Stimulated activated CD4-positive, alpha-beta T cell treated with anti-CD3 and anti-CD28 coated beads, Interleukin-2, amount 100 ng/mL, for 24 hours (primary cell): ENCODE results near the gene LYPD4.

Experiments
- DNase-seq, 2 donors: peaks; one replicate each; pipeline ENCODE4 v3.0.0-alpha.2; 2020

Gene LYPD4

DNA sequence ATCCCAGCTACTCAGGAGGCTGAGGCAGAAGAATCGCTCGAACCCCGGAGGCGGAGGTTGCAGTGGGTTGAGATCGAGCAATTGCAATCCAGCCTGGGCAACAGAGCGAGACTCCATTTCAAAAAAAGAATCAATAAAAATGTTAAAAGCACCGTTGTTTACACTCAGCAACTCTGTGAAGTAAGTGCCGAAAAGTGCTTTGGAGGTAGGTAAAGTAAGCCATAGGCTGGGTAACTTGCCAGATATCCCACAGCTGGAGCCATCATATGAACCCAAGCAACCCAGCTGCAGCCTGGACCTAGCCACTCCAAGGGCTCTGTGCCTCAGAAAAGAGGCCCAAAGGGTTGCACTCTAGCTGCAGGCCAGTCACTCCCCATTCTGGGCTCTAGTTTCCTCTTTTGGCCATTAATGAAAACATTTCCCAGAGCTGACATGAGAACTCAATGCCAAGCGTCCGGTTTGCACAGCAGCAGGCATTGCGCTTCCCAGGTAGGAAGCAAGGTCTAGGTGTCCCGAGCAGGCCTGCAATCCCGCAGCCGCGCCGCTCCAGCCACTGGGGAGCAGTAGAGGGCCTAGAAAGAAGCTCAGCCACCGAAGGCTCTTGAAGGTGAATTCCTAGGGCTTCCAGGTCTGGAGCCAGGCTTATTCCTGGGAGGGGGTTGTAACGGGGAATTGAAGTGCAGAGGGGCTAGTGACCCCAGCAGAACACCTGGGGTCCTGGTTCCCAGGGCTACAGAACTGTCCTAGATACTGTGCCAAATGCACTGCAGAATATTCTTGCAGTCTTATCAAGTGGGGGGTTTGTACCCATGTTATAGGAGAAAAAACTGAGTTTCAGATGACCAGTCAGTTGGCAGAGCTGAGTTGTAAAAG is 28.5 kb upstream of the LYPD4 start:
- peak; percentile 76 for DNase-seq

DNA sequence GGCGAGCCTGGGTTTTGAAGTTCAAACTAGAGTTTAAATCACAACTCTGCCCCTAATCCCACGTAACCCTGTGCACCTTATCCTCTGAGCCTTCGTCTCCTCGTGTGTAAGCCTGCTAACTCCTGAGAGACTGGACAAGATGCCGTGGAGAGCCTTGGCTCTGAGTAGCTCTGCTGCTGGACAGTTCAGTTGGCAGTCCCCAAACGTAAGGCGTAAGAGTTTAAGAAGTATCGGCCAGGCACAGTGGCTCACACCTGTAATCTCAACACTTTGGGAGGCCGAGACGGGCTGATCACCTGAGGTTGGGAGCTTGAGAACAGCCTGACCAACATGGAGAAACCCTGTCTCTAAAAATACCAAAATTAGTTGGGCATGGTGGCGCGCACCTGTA is 27.9 kb upstream of the LYPD4 start:
- no peak for DNase-seq

DNA sequence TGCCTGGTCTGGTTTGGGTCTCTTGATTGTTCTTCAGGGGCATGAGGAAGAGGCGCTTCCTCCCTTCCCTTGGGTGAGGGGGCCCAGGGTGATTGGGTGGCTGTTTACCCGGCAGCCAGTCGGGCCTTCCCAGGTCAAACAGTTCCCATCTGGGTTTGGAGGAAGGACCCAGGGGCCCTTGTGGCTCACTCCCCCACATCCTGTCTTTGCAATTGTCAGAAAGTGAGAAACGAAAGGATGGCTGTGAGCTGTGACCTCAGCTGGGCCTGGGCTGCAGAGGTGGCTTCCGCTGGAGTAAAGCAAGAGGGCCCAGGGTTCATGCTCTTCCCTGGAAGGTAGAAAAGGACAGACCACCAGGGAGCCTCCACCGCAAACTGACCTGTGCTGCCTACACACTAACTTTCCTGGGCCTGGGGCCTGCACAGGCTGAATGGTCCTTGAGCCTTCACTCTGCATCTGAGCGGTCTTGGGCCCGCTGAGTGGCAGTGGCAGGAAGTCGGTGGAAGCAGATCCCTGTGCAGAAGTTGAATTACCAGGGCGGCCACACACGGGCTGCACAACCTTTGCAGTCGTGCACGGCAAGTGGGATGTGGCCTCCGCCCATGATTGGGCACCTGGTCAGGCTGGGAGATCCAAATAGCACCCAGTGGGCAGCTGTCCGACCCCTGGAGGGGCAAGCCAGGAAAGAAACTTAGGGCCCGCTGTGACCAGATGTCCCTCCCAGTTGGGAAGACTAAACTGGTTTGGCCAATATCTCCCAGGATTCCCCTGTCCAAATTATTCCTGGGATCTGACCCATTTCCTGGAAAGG is 27.3 kb upstream of the LYPD4 start:
- DNase-seq = peak; percentile 66 to 70

DNA sequence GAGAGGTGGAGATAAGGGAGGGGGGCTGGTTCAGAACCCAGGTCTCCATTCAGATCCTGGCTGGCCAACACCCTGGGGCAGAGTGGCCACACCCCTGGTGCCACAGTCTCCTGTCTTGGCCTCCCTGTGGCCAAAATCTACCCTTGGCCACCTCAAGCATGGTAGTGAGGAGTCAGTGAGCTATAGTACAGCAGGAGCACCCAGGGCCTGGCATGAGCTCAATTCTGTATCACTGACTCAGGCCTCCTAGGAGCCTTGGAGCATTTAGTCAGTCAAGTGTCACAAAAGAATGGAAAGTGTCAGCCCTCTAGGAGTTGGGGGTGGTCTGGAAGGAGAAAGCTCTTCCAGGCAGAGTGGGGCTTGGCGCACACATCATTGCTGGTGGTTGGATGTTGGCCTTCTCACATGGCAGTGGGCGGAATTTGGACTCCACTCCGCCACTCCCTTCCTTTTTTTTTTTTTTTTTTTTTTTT is 26.0 kb upstream of the LYPD4 start:
- DNase-seq = no peak

DNA sequence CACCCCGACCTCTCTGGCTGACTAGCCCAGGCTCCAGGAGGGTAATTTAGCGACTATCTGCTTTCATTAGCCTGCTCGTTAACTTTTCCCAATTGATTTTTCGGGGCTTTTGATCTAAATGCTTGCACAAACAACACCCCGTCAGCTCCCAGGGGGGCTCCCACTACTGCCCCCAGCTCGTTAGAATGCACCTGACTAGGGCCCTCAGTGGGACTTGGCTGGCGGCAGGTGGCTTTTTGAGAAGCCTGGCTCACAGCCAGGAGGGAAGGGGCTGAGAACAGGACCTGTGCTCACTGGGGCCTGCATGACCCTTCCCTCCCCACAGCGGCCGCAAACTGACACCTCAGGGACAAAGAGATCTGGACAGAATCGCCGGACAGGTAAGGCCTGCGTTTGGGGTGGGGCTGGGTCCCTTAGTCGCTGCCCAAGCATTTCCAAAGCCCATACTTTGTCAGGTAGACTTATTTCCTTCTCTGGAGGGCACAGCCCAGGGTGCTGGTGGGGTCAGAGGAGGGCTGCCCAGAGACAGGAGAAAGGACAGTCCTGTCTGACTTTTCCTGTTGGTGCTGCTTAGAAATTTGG is 25.0 kb upstream of the LYPD4 start:
- no peak for DNase-seq

DNA sequence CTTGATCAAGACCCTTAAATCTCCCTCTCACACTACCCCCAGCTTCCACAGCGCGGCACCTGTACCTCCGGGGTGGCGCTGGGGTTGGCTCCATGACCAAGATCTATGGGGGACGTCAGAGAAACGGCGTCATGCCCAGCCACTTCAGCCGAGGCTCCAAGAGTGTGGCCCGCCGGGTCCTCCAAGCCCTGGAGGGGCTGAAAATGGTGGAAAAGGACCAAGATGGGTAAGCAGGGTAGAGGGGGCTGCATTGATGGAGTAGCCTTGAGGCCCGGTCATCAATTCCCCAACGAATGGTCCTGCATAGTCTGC is 24.5 kb upstream of the LYPD4 start:
- no peak for DNase-seq

GRCh38 chr19:41868120-41868988 is 23.9 kb upstream of the LYPD4 start:
- DNase-seq = no peak

DNA sequence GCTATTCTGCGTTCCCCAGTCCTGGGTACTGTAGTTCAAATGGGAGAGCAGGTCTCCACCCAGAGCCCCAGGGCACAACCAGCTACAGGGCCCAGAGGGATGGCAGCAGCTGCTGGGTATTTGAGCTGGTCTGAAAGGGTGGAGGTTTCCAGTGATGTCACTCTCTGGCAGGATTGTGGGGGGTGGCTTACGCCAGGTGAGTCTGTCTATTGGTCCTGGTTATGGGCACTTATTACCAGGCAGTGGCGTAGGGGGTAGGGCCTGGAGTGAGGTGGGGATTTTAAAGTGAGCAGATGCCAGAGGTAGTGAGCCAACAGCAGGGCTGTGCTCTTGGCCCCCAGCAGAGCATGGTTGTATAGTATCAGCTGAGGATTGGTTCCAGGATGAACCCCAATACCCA is 21.8 kb upstream of the LYPD4 start:
- DNase-seq = no peak

DNA sequence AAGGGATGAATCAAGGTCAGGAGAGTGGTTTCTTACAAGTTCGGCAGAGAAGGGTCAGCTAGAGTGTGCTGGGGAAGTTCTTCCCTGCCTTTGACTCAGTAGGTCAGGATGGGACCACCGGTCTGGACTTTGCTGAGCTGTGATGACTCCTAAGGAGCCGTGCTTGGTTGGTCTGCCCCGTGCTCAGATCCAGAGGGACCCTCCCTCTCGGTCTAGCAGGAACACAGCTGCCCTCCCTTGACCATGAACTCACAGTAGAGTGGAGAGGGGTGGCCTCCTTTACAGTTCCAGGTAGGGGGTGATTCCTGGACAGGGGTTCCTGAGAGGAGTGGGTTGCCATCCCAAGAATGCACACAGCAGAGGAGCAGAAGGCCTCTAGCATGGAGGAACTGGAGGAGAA is 19.9 kb upstream of the LYPD4 start:
- no peak for DNase-seq

GRCh38 chr19:41863209-41863931 is 18.9 kb upstream of the LYPD4 start:
- DNase-seq = no peak

GRCh38 chr19:41862445-41862986 is 18.0 kb upstream of the LYPD4 start:
- no peak for DNase-seq

GRCh38 chr19:41861846-41862245 is 17.4 kb upstream of the LYPD4 start:
- DNase-seq = no peak

DNA sequence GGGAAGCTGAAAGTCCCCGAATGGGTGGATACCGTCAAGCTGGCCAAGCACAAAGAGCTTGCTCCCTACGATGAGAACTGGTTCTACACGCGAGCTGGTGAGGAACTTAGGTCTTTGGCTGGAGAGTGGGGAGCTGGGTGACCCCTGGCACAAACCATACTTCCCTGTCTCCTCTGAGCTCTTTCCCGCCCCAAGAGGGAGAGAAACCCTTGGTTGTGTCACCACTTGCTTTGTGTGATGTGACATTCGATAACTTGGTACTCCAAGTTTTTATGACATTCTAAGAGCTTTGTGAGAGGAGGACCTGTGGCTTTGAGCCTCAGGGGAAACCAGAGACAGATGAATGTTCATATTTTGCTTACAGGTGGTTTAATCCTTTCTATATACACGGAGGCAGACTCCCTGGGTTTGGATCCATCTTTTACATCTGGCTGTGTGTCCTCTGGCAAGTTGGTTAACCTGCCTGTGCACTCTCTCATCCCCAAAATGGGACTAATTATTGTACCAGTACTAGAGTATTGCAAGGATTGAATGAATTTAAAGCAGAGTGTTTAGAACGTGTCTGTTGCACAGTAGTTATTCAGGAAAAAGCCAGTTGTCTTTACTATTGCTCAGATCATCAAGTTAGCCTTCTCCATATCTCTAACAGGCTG is 16.8 kb upstream of the LYPD4 start:
- DNase-seq = no peak

GRCh38 chr19:41860419-41861115 is 16.1 kb upstream of the LYPD4 start:
- peak in 1 of 2 donors; percentile 50 for DNase-seq

GRCh38 chr19:41859618-41860418 is 15.3 kb upstream of the LYPD4 start, which contains the start of gene RPS19:
Gene RPS19, plus strand, starts transcription at chr19:41860255. Its CDS starts 520 bp downstream, at chr19:41860775.
- DNase-seq = peak; percentile 98 to 99

GRCh38 chr19:41859213-41859617 is 14.7 kb upstream of the LYPD4 start:
- no peak for DNase-seq

- DNase-seq = no peak
Observed at GRCh38 chr19:41853768-41854167, 9.3 kb upstream of the LYPD4 start.

DNA sequence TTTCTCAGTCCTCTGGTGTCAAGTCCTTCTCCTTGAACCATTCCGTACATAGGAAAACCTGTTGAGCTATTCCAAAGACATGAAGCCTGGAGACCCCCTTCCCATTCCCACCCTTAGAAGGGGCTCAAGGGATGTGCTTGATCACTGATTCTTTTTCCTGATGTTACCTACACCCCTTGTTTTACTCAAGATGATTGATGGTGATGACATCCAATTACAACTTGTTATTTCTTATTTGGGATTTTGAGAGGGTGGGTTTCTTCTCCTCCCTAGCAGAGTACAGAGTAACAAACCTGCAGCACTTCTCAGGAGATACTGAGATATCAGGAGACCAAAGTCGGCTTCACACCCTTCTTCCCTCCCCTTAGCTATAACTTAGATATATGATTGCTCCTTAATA is 8.9 kb upstream of the LYPD4 start:
- DNase-seq = no peak

- no peak for DNase-seq
Observed at GRCh38 chr19:41851456-41851855, 7.0 kb upstream of the LYPD4 start.

DNA sequence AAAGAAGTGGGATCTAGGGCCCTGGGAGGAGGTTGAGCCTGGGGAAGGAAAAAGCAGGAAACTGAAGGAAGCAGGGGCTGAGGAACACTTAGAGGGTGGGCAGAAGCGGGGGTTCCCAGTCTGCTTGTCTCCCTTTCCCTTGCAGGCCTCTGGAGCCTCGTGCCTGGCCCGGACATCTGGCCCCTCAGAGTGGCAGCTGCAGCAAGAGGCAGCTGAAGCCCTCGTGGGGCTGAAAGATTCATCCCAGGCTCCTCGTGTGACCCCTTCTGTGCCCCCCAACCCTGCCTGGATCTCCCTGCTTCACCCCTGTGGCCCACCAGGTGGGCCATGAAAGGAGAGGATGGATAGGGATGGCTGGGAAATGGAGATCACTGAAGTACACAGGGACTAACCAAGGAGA is 5.9 kb upstream of the LYPD4 start:
- no peak for DNase-seq
